ENCODE results near the gene MARS1. TPM values are rescaled to one million over a fixed set of nuclear protein-coding genes. Genes with fewer than 3 reads are reported as not detected.
"Not testable (repeated sequence)": the region's sequence is repeated elsewhere in the genome, so short reads cannot be mapped to it uniquely, and the experiment has no call there.

MARS1 gene
- total RNA-seq, 8 experiments from 2014 or later, result 133 to 437 (median 224) TPM

- ATAC-seq (replicated peaks in 6 of 8), result peak in 1 of 8 experiments; percentile 3
- WGBS, 10 experiments, result 10 to 53% (median 24%) methylated on average over 2 to 11 of the region's 11 CpGs; no CpG with 5 or more reads in 1 of the 10 experiments
- Histone ChIP-seq H3K4me1 (replicated peaks in 1 of 2) (peaks cover 9 to 10% of the 10 kb centered on the region in 2 donors), H3K27ac (peak overlapping the region; percentile 96 to 97), H3K4me3 (peak overlapping the region; percentile 86 to 99 (median 93))
- in situ Hi-C loops (cut with MboI; ENCODE audit: low pct_unique_long_range_greater_than_20kb in 2 of 9, low sequenced_read_pairs in 9 of 9, unreplicated experiment in 9 of 9), result no loop called here
Observed at GRCh38 chr12:57488402-57489156, 711 bp downstream of the MARS1 start.

- in situ Hi-C loops (cut with MboI; ENCODE audit: low pct_unique_long_range_greater_than_20kb in 2 of 9, low sequenced_read_pairs in 9 of 9, unreplicated experiment in 9 of 9), result no loop called here
- WGBS, 10 experiments, result 40 to 100% (median 100%) methylated on average over 1 to 5 of the region's 5 CpGs; no CpG with 5 or more reads in 1 of the 10 experiments
- Histone ChIP-seq H3K27ac (peak overlapping the region; percentile 5 to 97), H3K4me3 (peak overlapping the region; percentile 86 to 99 (median 93)), H3K4me1 (replicated peaks in 1 of 2) (peaks cover 9 to 10% of the 10 kb centered on the region in 2 donors)
- no peak for ATAC-seq (replicated peaks in 6 of 8)
Observed at GRCh38 chr12:57489157-57489641, 1.3 kb downstream of the MARS1 start.

- Histone ChIP-seq H3K4me3 (no peak overlapping the region), H3K27ac (no peak overlapping the region)
- in situ Hi-C loops (cut with MboI; ENCODE audit: low pct_unique_long_range_greater_than_20kb in 2 of 9, low sequenced_read_pairs in 9 of 9, unreplicated experiment in 9 of 9), result no loop called here
Observed at GRCh38 chr12:57490126-57490525, 2.3 kb downstream of the MARS1 start.

GRCh38 chr12:57491393-57492280 is 3.8 kb downstream of the MARS1 start:
- peaks cover 9 to 10% of the 10 kb centered on the region in 2 donors for H3K4me1 ChIP-seq (replicated peaks in 1 of 2)
- WGBS, 10 experiments, result 80 to 100% (median 92%) methylated on average over 2 to 10 of the region's 15 CpGs
- no peak for ATAC-seq (replicated peaks in 6 of 8)
- H3K4me3 ChIP-seq, result no peak overlapping the region
- in situ Hi-C loops (cut with MboI; ENCODE audit: low pct_unique_long_range_greater_than_20kb in 2 of 9, low sequenced_read_pairs in 9 of 9, unreplicated experiment in 9 of 9), result no loop called here
- no peak overlapping the region for H3K27ac ChIP-seq

More at GRCh38 chr12:57490126-57490525, 2.3 kb downstream of the MARS1 start:
- ATAC-seq (replicated peaks in 6 of 8), result no peak
- peaks cover 9 to 10% of the 10 kb centered on the region in 2 donors for H3K4me1 ChIP-seq (replicated peaks in 1 of 2)
- WGBS, 10 experiments, result 83 to 100% (median 100%) methylated on average over 1 to 3 of the region's 4 CpGs; no CpG with 5 or more reads in 4 of the 10 experiments

- ATAC-seq (replicated peaks in 6 of 8); H3K27ac ChIP-seq; H3K4me3 ChIP-seq; H3K4me1 ChIP-seq (replicated peaks in 1 of 2); in situ Hi-C loops (cut with MboI; ENCODE audit: low pct_unique_long_range_greater_than_20kb in 2 of 9, low sequenced_read_pairs in 9 of 9, unreplicated experiment in 9 of 9): not testable (repeated sequence)
- WGBS, 10 experiments, result no CpG with 5 or more reads among the region's 48 CpGs
Observed at GRCh38 chr12:57495051-57495701, 7.3 kb downstream of the MARS1 start.

GRCh38 chr12:57496822-57497221 is 9.0 kb downstream of the MARS1 start:
- Histone ChIP-seq H3K4me1 (replicated peaks in 1 of 2) (no peaks in the 10 kb centered on the region), H3K4me3 (no peak overlapping the region), H3K27ac (no peak overlapping the region)
- in situ Hi-C loops (cut with MboI; ENCODE audit: low pct_unique_long_range_greater_than_20kb in 2 of 9, low sequenced_read_pairs in 9 of 9, unreplicated experiment in 9 of 9), result no loop called here
- ATAC-seq (replicated peaks in 6 of 8), result no peak

- in situ Hi-C loops (cut with MboI; ENCODE audit: low pct_unique_long_range_greater_than_20kb in 2 of 9, low sequenced_read_pairs in 9 of 9, unreplicated experiment in 9 of 9), result no loop called here
- 87 to 100% (median 94%) methylated on average over 2 to 11 of the region's 12 CpGs for WGBS, 10 experiments
- ATAC-seq (replicated peaks in 6 of 8), result no peak
- Histone ChIP-seq H3K4me3 (no peak overlapping the region), H3K4me1 (replicated peaks in 1 of 2) (no peaks in the 10 kb centered on the region), H3K27ac (no peak overlapping the region)
Observed at GRCh38 chr12:57497223-57498131, 9.6 kb downstream of the MARS1 start.

GRCh38 chr12:57498132-57498502 is 10.2 kb downstream of the MARS1 start:
- WGBS, 10 experiments, result 80 to 100% (median 90%) methylated on average over 1 to 5 of the region's 9 CpGs; no CpG with 5 or more reads in 5 of the 10 experiments
- peak in 2 of 8 experiments; percentile 10 to 79 for ATAC-seq (replicated peaks in 6 of 8)
- H3K4me3 ChIP-seq, result no peak overlapping the region
- H3K27ac ChIP-seq, result no peak overlapping the region
- H3K4me1 ChIP-seq (replicated peaks in 1 of 2), result no peaks in the 10 kb centered on the region
- in situ Hi-C loops (cut with MboI; ENCODE audit: low pct_unique_long_range_greater_than_20kb in 2 of 9, low sequenced_read_pairs in 9 of 9, unreplicated experiment in 9 of 9), result no loop called here

GRCh38 chr12:57498571-57498970 is 10.7 kb downstream of the MARS1 start:
- in situ Hi-C loops (cut with MboI; ENCODE audit: low pct_unique_long_range_greater_than_20kb in 2 of 9, low sequenced_read_pairs in 9 of 9, unreplicated experiment in 9 of 9), result no loop called here
- ATAC-seq (replicated peaks in 6 of 8), result no peak
- H3K27ac ChIP-seq, result no peak overlapping the region
- H3K4me1 ChIP-seq (replicated peaks in 1 of 2), result no peaks in the 10 kb centered on the region
- H3K4me3 ChIP-seq, result no peak overlapping the region
- WGBS, 10 experiments, result 80 to 100% (median 100%) methylated on average over 1 to 2 of the region's 4 CpGs; no CpG with 5 or more reads in 3 of the 10 experiments

GRCh38 chr12:57500213-57500612 is 12.3 kb downstream of the MARS1 start:
- Histone ChIP-seq H3K4me3 (no peak overlapping the region), H3K4me1 (replicated peaks in 1 of 2) (no peaks in the 10 kb centered on the region), H3K27ac (no peak overlapping the region)
- ATAC-seq (replicated peaks in 6 of 8), result no peak
- WGBS, 10 experiments, result 89 to 97% (median 95%) methylated on average over 3 to 10 of the region's 11 CpGs; no CpG with 5 or more reads in 3 of the 10 experiments
- in situ Hi-C loops (cut with MboI; ENCODE audit: low pct_unique_long_range_greater_than_20kb in 2 of 9, low sequenced_read_pairs in 9 of 9, unreplicated experiment in 9 of 9), result no loop called here

GRCh38 chr12:57502311-57502969 is 14.6 kb downstream of the MARS1 start:
- H3K4me1 ChIP-seq (replicated peaks in 1 of 2); ATAC-seq (replicated peaks in 6 of 8); in situ Hi-C loops (cut with MboI; ENCODE audit: low pct_unique_long_range_greater_than_20kb in 2 of 9, low sequenced_read_pairs in 9 of 9, unreplicated experiment in 9 of 9); H3K4me3 ChIP-seq; H3K27ac ChIP-seq: not testable (repeated sequence)
- WGBS, 10 experiments, result 93 to 100% (median 98%) methylated on average over 2 to 20 of the region's 22 CpGs; no CpG with 5 or more reads in 3 of the 10 experiments
